Hepatocyte (in vitro differentiated cells): ENCODE results near the gene GPC5.

Experiments used
- CTCF ChIP-seq: fragments of 200-600 bp; sonication (generic); IDR thresholded peaks from 2 replicates; pipeline ENCODE4 v1.5.1; 2016; ENCODE audit warnings: antibody characterized with exemption, mild to moderate bottlenecking; ENCODE audit not compliant: poor library complexity
- EZH2 ChIP-seq: fragments of 200-600 bp; sonication (generic); IDR thresholded peaks from 2 replicates; pipeline ENCODE4 v1.6.1; 2016; ENCODE audit warnings: antibody characterized with exemption, mild to moderate bottlenecking, borderline replicate concordance

DNA sequence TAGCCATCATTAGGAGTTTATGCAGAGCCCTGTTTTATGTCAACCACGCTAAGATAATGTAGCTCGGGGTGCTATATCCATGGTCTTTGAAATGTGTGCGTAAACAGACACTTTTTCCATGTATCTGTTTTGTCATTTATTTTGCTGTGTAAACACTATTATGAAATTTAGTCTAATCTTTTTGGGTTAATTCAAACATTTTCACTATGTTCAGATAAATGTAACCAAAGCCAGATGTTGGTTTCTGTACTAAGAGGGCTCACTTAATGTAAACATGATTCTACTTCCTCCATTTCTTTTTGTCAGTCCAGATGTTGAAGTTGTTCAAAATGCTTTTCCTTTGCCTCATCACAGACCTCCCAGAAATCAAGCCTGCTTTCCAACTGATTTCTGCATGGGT, 1328.7 kb downstream of the GPC5 start:
- TF ChIP-seq CTCF (no peak), EZH2 (no peak)
